GM13976 (cell line): ENCODE results near the gene CUL2.
A peak's percentile ranks its signal among the peaks of the same experiment; 100 is the strongest.

Source experiments
- DNase-seq: peaks from one replicate; pipeline ENCODE4 v3.0.0; 2012; ENCODE audit warnings: low spot score
- CTCF ChIP-seq: IDR thresholded peaks from 2 replicates; pipeline ENCODE4 v1.5.1; 2012; ENCODE audit warnings: borderline replicate concordance, mild to moderate bottlenecking; ENCODE audit not compliant: insufficient read depth; ENCODE audit errors: extremely low read depth, missing control alignments, control extremely low read depth
- in situ Hi-C: fragments of 300-500 bp; cut with MboI; formaldehyde crosslinking; loops from one replicate; pipeline ENCODE4 v1.12.0; 2022; ENCODE audit warnings: low sequenced_read_pairs, mixed read lengths, inconsistent platforms; ENCODE audit not compliant: unreplicated experiment

Gene CUL2

GRCh38 chr10:35003906-35004305 is 86.2 kb downstream of the CUL2 start:
- no peak for TF ChIP-seq CTCF
- DNase-seq: no peak
- in situ Hi-C loops: no loop called here

GRCh38 chr10:35000936-35001335 is 89.2 kb downstream of the CUL2 start:
- DNase-seq: no peak
- in situ Hi-C loops: no loop called here
- TF ChIP-seq CTCF: no peak

- no peak for DNase-seq
- in situ Hi-C loops: no loop called here
Observed at GRCh38 chr10:34999532-34999931, 90.6 kb downstream of the CUL2 start.

GRCh38 chr10:34998940-34999339 is 91.2 kb downstream of the CUL2 start:
- in situ Hi-C loops: no loop called here
- DNase-seq: no peak
- TF ChIP-seq CTCF: no peak

More at GRCh38 chr10:34999532-34999931, 90.6 kb downstream of the CUL2 start:
- no peak for TF ChIP-seq CTCF

GRCh38 chr10:34996843-34997242 is 93.3 kb downstream of the CUL2 start:
- in situ Hi-C loops: no loop called here
- no peak for DNase-seq
- TF ChIP-seq CTCF: no peak

GRCh38 chr10:34995925-34996324 is 94.2 kb downstream of the CUL2 start:
- in situ Hi-C loops: no loop called here
- TF ChIP-seq CTCF: no peak
- no peak for DNase-seq

GRCh38 chr10:34994565-34995142 is 95.5 kb downstream of the CUL2 start:
- peak; percentile 80 for DNase-seq
- TF ChIP-seq CTCF: peak; percentile 61
- in situ Hi-C loops: no loop called here
